Globus pallidus (tissue), 1 donor: ENCODE results near the gene FUZ.

Experiments used
- DNase-seq: peaks from one replicate; pipeline ENCODE4 v3.0.0-alpha.2; 2015; ENCODE audit warnings: low spot score

FUZ gene

GRCh38 chr19:49812997-49813861, at the start of gene FUZ:
Gene FUZ, minus strand, starts transcription at chr19:49813292. Its CDS starts 186 bp downstream, at chr19:49813106.
- peak; percentile 99 for DNase-seq

- DNase-seq, result no peak
Measured at GRCh38 chr19:49862391-49863253, 49.5 kb upstream of the FUZ start.

GRCh38 chr19:49861541-49862378, 48.7 kb upstream of the FUZ start:
- no peak for DNase-seq

GRCh38 chr19:49861107-49861506, 48.0 kb upstream of the FUZ start:
- no peak for DNase-seq

- no peak for DNase-seq
Measured at GRCh38 chr19:49860336-49861102, 47.4 kb upstream of the FUZ start.

- DNase-seq, result no peak
Measured at GRCh38 chr19:49859682-49860335, 46.7 kb upstream of the FUZ start.

GRCh38 chr19:49858088-49858985, 45.2 kb upstream of the FUZ start:
- DNase-seq, result no peak

- DNase-seq, result no peak
Measured at GRCh38 chr19:49857838-49858087, 44.7 kb upstream of the FUZ start.

GRCh38 chr19:49857061-49857837, 44.2 kb upstream of the FUZ start:
- no peak for DNase-seq

GRCh38 chr19:49856574-49857021, 43.5 kb upstream of the FUZ start:
- DNase-seq, result no peak

- DNase-seq, result no peak
Measured at GRCh38 chr19:49855676-49856573, 42.8 kb upstream of the FUZ start.

- no peak for DNase-seq
Measured at GRCh38 chr19:49855277-49855675, 42.2 kb upstream of the FUZ start.

GRCh38 chr19:49854378-49855263, 41.5 kb upstream of the FUZ start:
- no peak for DNase-seq

GRCh38 chr19:49853852-49854377, 40.8 kb upstream of the FUZ start:
- no peak for DNase-seq

GRCh38 chr19:49852631-49853126, 39.6 kb upstream of the FUZ start:
- DNase-seq, result no peak

GRCh38 chr19:49851456-49852259, 38.6 kb upstream of the FUZ start:
- DNase-seq, result no peak
